Right atrium auricular region (tissue), 2 donors: ENCODE results near the gene OGDHL. TPM values are rescaled to one million over a fixed set of nuclear protein-coding genes. Genes with fewer than 3 reads are reported as not detected.
"Not testable (repeated sequence)": the region's sequence is repeated elsewhere in the genome, so short reads cannot be mapped to it uniquely, and the experiment has no call there.

Experiments
- DNase-seq: peaks from one replicate; pipeline ENCODE4 v3.0.0-alpha.2; 2019; ENCODE audit warnings: low spot score
- H3K27ac ChIP-seq, 2 donors: fragments of 200-600 bp; sonication (generic); 1 replicate in 1 of 2; 2 replicates in 1 of 2; pipeline ENCODE4 v1.5.1; 2016 to 2019
- H3K27me3 ChIP-seq, 2 donors: fragments of 200-600 bp; sonication (generic); one replicate each; pipeline versions ENCODE4 v1.5.1 to v1.6.0; 2017 to 2019
- H3K36me3 ChIP-seq: fragments of 200-600 bp; sonication (generic); one replicate; pipeline ENCODE4 v1.5.1; 2016
- H3K4me1 ChIP-seq, 2 donors: fragments of 200-600 bp; sonication (generic); one replicate each; pipeline versions ENCODE4 v1.5.1 to v1.6.0; 2017 to 2019
- H3K4me3 ChIP-seq, 2 donors: fragments of 200-600 bp; sonication (generic); 1 replicate in 1 of 2; 2 replicates in 1 of 2; pipeline ENCODE4 v1.5.1; 2017 to 2019; ENCODE audit warnings: mild to moderate bottlenecking in 1 of 2, moderate library complexity in 1 of 2
- H3K9me3 ChIP-seq, 2 donors: fragments of 200-600 bp; sonication (generic); one replicate each; pipeline ENCODE4 v1.5.1; 2019
- CTCF ChIP-seq, 2 donors: fragments of 200-600 bp; sonication (generic); IDR thresholded peaks; one replicate each; pipeline ENCODE4 v1.5.1; 2019; ENCODE audit warnings: antibody characterized with exemption in 2 of 2
- total RNA-seq, 2 donors: library from RNA; depleted of rRNA; stranded (reverse); fragments of >200 nt; gene quantifications; one replicate each; pipeline ENCODE4 v1.1.0, GENCODE V29; 2016

The OGDHL gene
- total RNA-seq, 2 donors from 2014 or later, result 5.2 to 6.4 TPM

- TF ChIP-seq CTCF (IDR thresholded peaks at IDR 0.05), result no peak
- no peaks in the 10 kb centered on the region for H3K9me3 ChIP-seq
- H3K4me1 ChIP-seq, result no peaks in the 10 kb centered on the region
- no peak for DNase-seq
- no peaks in the 10 kb centered on the region for H3K36me3 ChIP-seq
- no peak overlapping the region for H3K4me3 ChIP-seq
- no peak overlapping the region for H3K27ac ChIP-seq
- H3K27me3 ChIP-seq, result no peaks in the 10 kb centered on the region
Observed at GRCh38 chr10:49781247-49781646, 19.1 kb upstream of the OGDHL start.

GRCh38 chr10:49778197-49778596 lies 16.1 kb upstream of the OGDHL start:
- no peaks in the 10 kb centered on the region for H3K36me3 ChIP-seq
- no peak overlapping the region for H3K4me3 ChIP-seq
- H3K9me3 ChIP-seq, result no peaks in the 10 kb centered on the region
- DNase-seq, result no peak
- H3K27me3 ChIP-seq, result no peaks in the 10 kb centered on the region
- TF ChIP-seq CTCF (IDR thresholded peaks at IDR 0.05), result no peak
- H3K27ac ChIP-seq, result no peak overlapping the region
- H3K4me1 ChIP-seq, result no peaks in the 10 kb centered on the region

GRCh38 chr10:49776851-49777250 lies 14.7 kb upstream of the OGDHL start:
- H3K36me3 ChIP-seq, result no peaks in the 10 kb centered on the region
- H3K9me3 ChIP-seq, result no peaks in the 10 kb centered on the region
- H3K4me1 ChIP-seq, result no peaks in the 10 kb centered on the region
- H3K4me3 ChIP-seq, result no peak overlapping the region
- no peaks in the 10 kb centered on the region for H3K27me3 ChIP-seq
- no peak for TF ChIP-seq CTCF (IDR thresholded peaks at IDR 0.05)
- no peak for DNase-seq
- H3K27ac ChIP-seq, result no peak overlapping the region

- Histone ChIP-seq H3K27ac (no peak overlapping the region), H3K9me3 (no peaks in the 10 kb centered on the region), H3K4me1 (no peaks in the 10 kb centered on the region), H3K27me3 (no peaks in the 10 kb centered on the region), H3K36me3 (no peaks in the 10 kb centered on the region), H3K4me3 (no peak overlapping the region)
- TF ChIP-seq CTCF (IDR thresholded peaks at IDR 0.05), result no peak
- DNase-seq, result no peak
Observed at GRCh38 chr10:49775014-49775413, 12.9 kb upstream of the OGDHL start.

GRCh38 chr10:49772944-49773343 lies 10.8 kb upstream of the OGDHL start:
- H3K27me3 ChIP-seq, result peaks cover 0 to 15% of the 10 kb centered on the region in 2 donors
- not testable (repeated sequence) for H3K4me1 ChIP-seq, H3K4me3 ChIP-seq, H3K9me3 ChIP-seq, DNase-seq, H3K27ac ChIP-seq, H3K36me3 ChIP-seq

GRCh38 chr10:49771046-49771445 lies 8.9 kb upstream of the OGDHL start:
- peaks cover 0 to 17% of the 10 kb centered on the region in 2 donors for H3K27me3 ChIP-seq
- not testable (repeated sequence) for H3K9me3 ChIP-seq, H3K4me3 ChIP-seq, H3K27ac ChIP-seq, H3K36me3 ChIP-seq, DNase-seq, H3K4me1 ChIP-seq

GRCh38 chr10:49769692-49770091 lies 7.6 kb upstream of the OGDHL start:
- no peak overlapping the region for H3K27ac ChIP-seq
- no peak for TF ChIP-seq CTCF (IDR thresholded peaks at IDR 0.05)
- H3K4me1 ChIP-seq, result no peaks in the 10 kb centered on the region
- no peaks in the 10 kb centered on the region for H3K36me3 ChIP-seq
- peaks cover 0 to 4% of the 10 kb centered on the region in 2 donors for H3K9me3 ChIP-seq
- no peak for DNase-seq
- no peak overlapping the region for H3K4me3 ChIP-seq
- peaks cover 0 to 17% of the 10 kb centered on the region in 2 donors for H3K27me3 ChIP-seq
